Cardiac fibroblast (primary cell): ENCODE results near the gene HNRNPL.

Experiments
- DNase-seq, 2 donors: peaks; one replicate each; pipeline versions ENCODE4 v3.0.0 to v3.0.0-alpha.2; 2010; ENCODE audit warnings: low read depth in 2 of 2
- H3K4me3 ChIP-seq, 2 donors: replicated peaks in 1 of 2; 1 replicate in 1 of 2; 2 replicates in 1 of 2; pipeline ENCODE4 v1.5.1; 2011; ENCODE audit warnings: low read depth in 2 of 2, low read length in 2 of 2, mild to moderate bottlenecking in 2 of 2, moderate library complexity in 1 of 2
- TF ChIP-seq, protein P1 (sequence below): IDR thresholded peaks from one replicate; pipeline ENCODE4 v1.5.1; 2011; ENCODE audit warnings: low read depth, mild to moderate bottlenecking, low read length, inconsistent platforms

Gene HNRNPL

DNA sequence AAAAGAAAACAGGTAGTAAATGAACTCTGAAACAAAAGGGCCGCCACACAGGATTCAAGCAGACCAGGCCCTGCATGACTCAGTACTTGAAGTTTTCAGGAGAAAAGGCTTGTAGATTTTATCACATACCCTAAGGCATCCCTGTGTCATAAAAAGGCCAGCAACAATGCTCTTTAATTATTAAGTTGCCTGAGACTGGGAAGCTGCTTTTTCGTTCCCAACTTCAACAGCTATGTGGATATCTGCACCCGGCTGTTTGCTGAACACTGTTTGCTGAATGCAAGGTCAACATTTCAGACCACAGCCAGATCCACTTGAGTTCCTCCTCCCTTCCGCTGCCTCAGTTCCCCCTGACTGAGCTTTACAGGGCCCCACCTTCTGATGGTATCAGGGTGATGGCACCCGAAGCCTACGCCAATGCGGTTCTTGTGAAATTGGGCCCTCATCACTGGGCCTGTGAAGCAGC, 12.1 kb downstream of the HNRNPL start:
- DNase-seq, result no peak
- TF ChIP-seq, protein P1, sequence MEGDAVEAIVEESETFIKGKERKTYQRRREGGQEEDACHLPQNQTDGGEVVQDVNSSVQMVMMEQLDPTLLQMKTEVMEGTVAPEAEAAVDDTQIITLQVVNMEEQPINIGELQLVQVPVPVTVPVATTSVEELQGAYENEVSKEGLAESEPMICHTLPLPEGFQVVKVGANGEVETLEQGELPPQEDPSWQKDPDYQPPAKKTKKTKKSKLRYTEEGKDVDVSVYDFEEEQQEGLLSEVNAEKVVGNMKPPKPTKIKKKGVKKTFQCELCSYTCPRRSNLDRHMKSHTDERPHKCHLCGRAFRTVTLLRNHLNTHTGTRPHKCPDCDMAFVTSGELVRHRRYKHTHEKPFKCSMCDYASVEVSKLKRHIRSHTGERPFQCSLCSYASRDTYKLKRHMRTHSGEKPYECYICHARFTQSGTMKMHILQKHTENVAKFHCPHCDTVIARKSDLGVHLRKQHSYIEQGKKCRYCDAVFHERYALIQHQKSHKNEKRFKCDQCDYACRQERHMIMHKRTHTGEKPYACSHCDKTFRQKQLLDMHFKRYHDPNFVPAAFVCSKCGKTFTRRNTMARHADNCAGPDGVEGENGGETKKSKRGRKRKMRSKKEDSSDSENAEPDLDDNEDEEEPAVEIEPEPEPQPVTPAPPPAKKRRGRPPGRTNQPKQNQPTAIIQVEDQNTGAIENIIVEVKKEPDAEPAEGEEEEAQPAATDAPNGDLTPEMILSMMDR, result no peak
- H3K4me3 ChIP-seq, result no peak overlapping the region

DNA sequence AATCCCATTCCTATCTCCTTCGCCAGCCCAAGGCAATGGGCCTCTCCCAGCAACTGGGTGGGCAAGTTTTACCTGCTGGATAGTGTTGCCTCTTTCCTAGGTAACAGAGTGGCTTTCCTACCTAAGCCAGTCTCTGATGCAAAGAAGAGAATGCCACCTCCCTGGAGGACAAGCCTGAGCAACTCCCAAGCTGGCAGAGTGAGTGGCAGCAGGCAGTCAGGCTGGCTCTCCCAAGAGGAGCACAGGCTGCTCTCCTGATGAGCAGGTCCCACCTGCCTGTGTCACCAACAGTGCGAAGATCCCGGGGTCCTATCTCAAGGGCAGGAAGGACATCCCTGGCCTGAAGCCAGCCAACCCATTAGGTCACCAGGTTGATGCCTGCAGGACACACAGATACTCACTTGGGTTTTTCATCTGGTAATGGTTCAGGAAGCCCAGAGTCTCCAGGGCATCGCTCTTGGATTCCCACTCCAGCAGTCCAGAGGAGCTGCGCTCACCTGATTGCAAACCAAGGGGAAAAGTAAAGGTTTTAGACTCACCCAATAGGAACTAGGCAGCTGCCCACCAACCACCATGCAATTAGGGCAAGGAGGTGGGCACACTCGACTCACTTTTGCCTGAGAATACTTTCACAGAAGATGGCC, 12.7 kb downstream of the HNRNPL start:
- DNase-seq, result no peak
- TF ChIP-seq, protein P1, result no peak
- no peak overlapping the region for H3K4me3 ChIP-seq

DNA sequence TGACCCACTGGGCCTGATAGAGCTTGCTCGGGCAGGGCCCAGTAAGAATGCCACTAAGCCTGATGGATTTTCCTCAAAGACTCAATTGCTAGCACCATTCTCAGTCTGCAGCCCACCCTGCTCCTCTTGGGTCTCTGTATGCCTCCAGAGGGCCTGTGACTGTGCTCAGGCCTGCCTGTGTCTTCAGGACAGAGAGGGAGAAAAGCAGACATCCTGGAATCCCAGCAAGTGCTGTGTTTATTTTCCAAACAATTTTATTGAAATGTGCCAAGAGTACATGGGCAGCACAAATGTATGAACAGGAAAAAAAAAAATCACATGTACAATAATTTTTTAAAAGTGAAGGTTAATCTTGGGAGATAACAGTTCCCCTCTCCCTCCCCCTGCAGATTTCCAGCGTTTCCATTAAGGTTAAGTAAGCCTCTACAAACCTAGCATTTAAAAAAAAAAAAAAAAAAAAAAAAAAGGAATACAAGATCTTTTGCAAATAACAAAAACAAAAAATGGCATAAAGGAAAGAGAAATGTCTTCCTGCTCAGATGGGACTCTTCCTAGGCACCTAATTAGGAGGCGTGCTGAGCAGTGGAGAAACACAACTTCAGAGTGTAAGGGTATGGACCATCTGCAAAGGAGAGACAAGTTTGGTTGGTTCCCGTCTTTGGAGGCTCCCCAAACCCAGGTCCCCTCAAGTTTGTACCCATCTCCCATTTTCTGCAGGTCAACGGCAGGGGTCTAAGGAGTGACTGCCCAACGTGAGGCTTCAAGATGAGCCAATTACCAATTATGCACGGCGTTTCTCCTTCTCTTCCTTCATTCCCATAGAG, 13.4 kb downstream of the HNRNPL start:
- no peak overlapping the region for H3K4me3 ChIP-seq
- TF ChIP-seq, protein P1, result no peak
- no peak for DNase-seq

DNA sequence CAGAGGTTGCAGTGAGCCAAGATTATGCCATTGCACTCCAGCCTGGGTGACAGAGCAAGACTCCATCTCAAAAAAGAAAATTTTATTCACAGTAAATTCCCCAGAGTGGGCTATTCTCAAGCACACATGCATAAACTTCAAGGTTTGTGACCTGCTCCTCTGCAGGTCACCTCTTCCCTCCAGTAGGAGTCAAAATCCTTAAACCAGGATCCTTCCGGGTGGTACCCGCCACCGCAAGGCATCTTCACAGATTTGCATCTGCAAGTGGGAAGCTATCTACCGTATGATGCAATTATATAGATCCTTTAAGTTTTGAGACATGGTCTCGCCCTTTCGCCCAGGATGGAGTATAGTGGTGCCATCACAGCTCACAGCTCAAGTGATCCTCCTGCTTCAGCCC, 15.2 kb downstream of the HNRNPL start:
- H3K4me3 ChIP-seq, result no peak overlapping the region
- TF ChIP-seq, protein P1, result no peak
- no peak for DNase-seq

DNA sequence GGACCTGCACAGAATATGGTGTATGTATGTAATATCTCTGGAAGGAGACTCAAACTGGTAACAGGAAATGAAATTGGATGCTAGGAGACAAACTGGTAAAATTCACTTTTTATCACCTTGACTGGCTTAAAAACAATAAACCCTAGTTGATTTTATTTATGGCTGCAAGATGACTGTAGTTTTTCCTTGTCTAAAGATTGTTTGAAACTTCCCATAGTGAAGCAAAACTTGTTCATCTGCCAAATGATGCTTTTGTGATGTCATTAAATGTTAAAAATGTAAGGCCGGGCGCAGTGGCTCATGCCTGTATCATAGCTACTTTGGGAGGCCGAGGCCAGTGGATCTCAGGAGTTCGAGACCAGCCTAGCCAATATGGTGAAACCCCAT, 15.7 kb downstream of the HNRNPL start:
- TF ChIP-seq, protein P1, result no peak
- H3K4me3 ChIP-seq, result no peak overlapping the region
- DNase-seq, result peak in 1 of 2 donors; percentile 31

DNA sequence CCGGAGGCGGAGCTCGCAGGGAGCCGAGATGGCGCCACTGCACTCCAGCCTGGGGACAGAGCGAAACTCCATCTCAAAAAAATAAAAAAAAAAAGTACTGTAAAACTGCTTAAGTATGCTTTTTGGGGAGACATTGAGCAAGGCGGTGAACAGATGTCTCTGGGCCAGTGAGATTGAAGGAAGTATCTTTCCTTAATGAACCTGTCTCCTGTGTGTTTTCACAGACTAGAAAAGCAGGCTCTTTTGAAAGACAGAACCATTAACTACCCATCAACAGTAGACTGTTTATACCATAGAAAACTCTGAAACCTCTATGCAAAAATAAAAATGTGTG, 16.7 kb downstream of the HNRNPL start:
- TF ChIP-seq, protein P1, result no peak
- DNase-seq, result no peak

More for the DNA sequence above, 16.7 kb downstream of the HNRNPL start:
- H3K4me3 ChIP-seq, result no peak overlapping the region
